Mesenchymal stem cell (in vitro differentiated cells and primary cell): ENCODE results near the gene RFFL.
"Not testable (repeated sequence)": the region's sequence is repeated elsewhere in the genome, so short reads cannot be mapped to it uniquely, and the experiment has no call there.

Experiments used
- DNase-seq: peaks from one replicate; pipeline ENCODE4 v3.0.0-alpha.2; 2013
- H2AFZ ChIP-seq: one replicate; pipeline ENCODE4 v1.6.1; 2013; ENCODE audit warnings: low read depth, mild to moderate bottlenecking, control low read depth, inconsistent platforms, low read length, moderate library complexity
- H2AK5ac ChIP-seq: 2 replicates; pipeline ENCODE4 v1.6.1; 2013; ENCODE audit warnings: low read length, moderate library complexity, mild to moderate bottlenecking, inconsistent platforms; ENCODE audit not compliant: severe bottlenecking
- H2BK120ac ChIP-seq: one replicate; pipeline ENCODE4 v1.6.1; 2013; ENCODE audit warnings: low read depth, mild to moderate bottlenecking, inconsistent platforms, low read length, moderate library complexity
- H2BK12ac ChIP-seq, 2 experiments: one replicate each; pipeline ENCODE4 v1.6.1; 2013; ENCODE audit warnings: inconsistent platforms in 2 of 2, low read length in 2 of 2, mild to moderate bottlenecking in 2 of 2, moderate library complexity in 2 of 2, control low read depth in 1 of 2
- H2BK15ac ChIP-seq: one replicate; pipeline ENCODE4 v1.6.1; 2013; ENCODE audit warnings: mild to moderate bottlenecking, low read depth, inconsistent platforms; ENCODE audit not compliant: poor library complexity, severe bottlenecking
- H2BK5ac ChIP-seq: 2 replicates; pipeline ENCODE4 v1.6.1; 2013; ENCODE audit warnings: low read depth, mild to moderate bottlenecking, low read length, control low read depth, inconsistent platforms; ENCODE audit not compliant: poor library complexity, severe bottlenecking
- H3K14ac ChIP-seq, 2 experiments: one replicate each; pipeline ENCODE4 v1.6.1; 2013; ENCODE audit warnings: inconsistent platforms in 2 of 2, low read length in 2 of 2, control low read depth in 1 of 2, mild to moderate bottlenecking in 1 of 2, moderate library complexity in 1 of 2
- H3K18ac ChIP-seq, 2 experiments: one replicate each; pipeline ENCODE4 v1.6.1; 2013; ENCODE audit warnings: inconsistent platforms in 2 of 2, low read length in 2 of 2, control low read depth in 1 of 2, low read depth in 1 of 2, mild to moderate bottlenecking in 1 of 2
- H3K23ac ChIP-seq, 2 experiments: one replicate each; pipeline ENCODE4 v1.6.1; 2013; ENCODE audit warnings: inconsistent platforms in 2 of 2, low read length in 2 of 2, mild to moderate bottlenecking in 2 of 2, moderate library complexity in 2 of 2, control low read depth in 1 of 2
- H3K27ac ChIP-seq: 2 replicates; pipeline ENCODE4 v1.5.1; 2013; ENCODE audit warnings: mild to moderate bottlenecking, moderate library complexity, low read length, control low read depth, inconsistent platforms; ENCODE audit not compliant: poor library complexity, severe bottlenecking
- H3K27me3 ChIP-seq, 2 experiments: 2 replicates each; pipeline versions ENCODE4 v1.6.1 to v1.7.0; 2013; ENCODE audit warnings: low read length in 2 of 2, mild to moderate bottlenecking in 2 of 2, moderate library complexity in 2 of 2, control low read depth in 1 of 2, inconsistent platforms in 1 of 2; ENCODE audit not compliant: control insufficient read depth in 1 of 2, insufficient read depth in 1 of 2
- H3K36me3 ChIP-seq, 2 experiments: 2 replicates each; pipeline versions ENCODE4 v1.6.1 to v1.7.0; 2013; ENCODE audit warnings: low read length in 2 of 2, control low read depth in 1 of 2, inconsistent platforms in 1 of 2, low read depth in 1 of 2, mild to moderate bottlenecking in 1 of 2; ENCODE audit not compliant: insufficient read depth in 2 of 2, control insufficient read depth in 1 of 2
- H3K4ac ChIP-seq, 2 experiments: one replicate each; pipeline ENCODE4 v1.6.1; 2013; ENCODE audit warnings: inconsistent platforms in 2 of 2, low read length in 2 of 2, mild to moderate bottlenecking in 2 of 2, moderate library complexity in 2 of 2, control low read depth in 1 of 2, low read depth in 1 of 2
- H3K4me1 ChIP-seq: 2 replicates; pipeline ENCODE4 v1.6.1; 2013; ENCODE audit warnings: low read depth, low read length, control low read depth; ENCODE audit not compliant: control insufficient read depth, insufficient read depth
- H3K4me2 ChIP-seq: 2 replicates; pipeline ENCODE4 v1.6.1; 2013; ENCODE audit warnings: low read length, mild to moderate bottlenecking, inconsistent platforms; ENCODE audit not compliant: poor library complexity, severe bottlenecking
- H3K4me3 ChIP-seq, 2 experiments: 2 replicates each; pipeline versions ENCODE4 v1.5.1 to v1.7.0; 2013; ENCODE audit warnings: low read length in 2 of 2, mild to moderate bottlenecking in 2 of 2, control low read depth in 1 of 2, low read depth in 1 of 2; ENCODE audit not compliant: insufficient read depth in 1 of 2
- H3K79me1 ChIP-seq: replicated peaks from 2 replicates; pipeline ENCODE4 v1.6.1; 2013; ENCODE audit warnings: mild to moderate bottlenecking, control low read depth, low read length, inconsistent platforms; ENCODE audit not compliant: poor library complexity, severe bottlenecking
- H3K9ac ChIP-seq: 2 replicates; pipeline ENCODE4 v1.7.0; 2013; ENCODE audit warnings: mild to moderate bottlenecking, low read length, moderate library complexity
- H3K9me3 ChIP-seq: 2 replicates; pipeline ENCODE4 v1.7.0; 2013; ENCODE audit warnings: mild to moderate bottlenecking, low read length; ENCODE audit not compliant: control insufficient read depth
- H4K8ac ChIP-seq: one replicate; pipeline ENCODE4 v1.6.1; 2013; ENCODE audit warnings: inconsistent platforms, mild to moderate bottlenecking, low read length, moderate library complexity
- H4K91ac ChIP-seq: one replicate; pipeline ENCODE4 v1.6.1; 2013; ENCODE audit warnings: mild to moderate bottlenecking, low read length, inconsistent platforms
- WGBS: methylation state at CpG from one replicate; pipeline ENCODE4 v1.1.7; 2013; ENCODE audit warnings: mixed read lengths; 5-methylcytosine and 5-hydroxymethylcytosine counted together

Gene RFFL

GRCh38 chr17:35045458-35045979, 18.0 kb downstream of the RFFL start:
- H3K18ac ChIP-seq, H3K4ac ChIP-seq, H3K14ac ChIP-seq, H3K23ac ChIP-seq, H3K27ac ChIP-seq, H3K9ac ChIP-seq, H2BK12ac ChIP-seq, H4K91ac ChIP-seq, H3K4me3 ChIP-seq, H3K36me3 ChIP-seq, H2BK5ac ChIP-seq, H2BK120ac ChIP-seq, H4K8ac ChIP-seq, H3K4me2 ChIP-seq, DNase-seq, H2AK5ac ChIP-seq, H2AFZ ChIP-seq, H2BK15ac ChIP-seq, H3K79me1 ChIP-seq, H3K27me3 ChIP-seq, H3K9me3 ChIP-seq: not testable (repeated sequence)
- whole genome bisulfite sequencing = over 99% methylated on average over 12 of the region's 13 CpGs
- H3K4me1 ChIP-seq = peaks cover 10% of the 10 kb centered on the region

GRCh38 chr17:35044181-35044580, 19.3 kb downstream of the RFFL start:
- Histone ChIP-seq H2BK12ac (no peak overlapping the region), H3K9ac (no peak overlapping the region), H3K9me3 (no peaks in the 10 kb centered on the region), H2BK5ac (no peak overlapping the region), H3K4me2 (no peak overlapping the region), H2BK15ac (no peak overlapping the region), H4K91ac (no peak overlapping the region), H3K18ac (no peak overlapping the region), H2BK120ac (no peak overlapping the region), H3K79me1 (peaks cover 12% of the 10 kb centered on the region), H2AK5ac (no peak overlapping the region), H3K14ac (no peak overlapping the region), H3K4me3 (no peak overlapping the region), H3K36me3 (peaks cover 2 to 3% of the 10 kb centered on the region in 2 experiments), H4K8ac (no peak overlapping the region), H2AFZ (no peak overlapping the region), H3K4me1 (peaks cover 7% of the 10 kb centered on the region), H3K4ac (no peak overlapping the region), H3K23ac (no peak overlapping the region), H3K27me3 (no peaks in the 10 kb centered on the region), H3K27ac (no peak overlapping the region)
- WGBS = 98% methylated on average over 8 of the region's 8 CpGs
- no peak for DNase-seq

- H4K8ac ChIP-seq = no peak overlapping the region
These were observed 22.1 kb downstream of the RFFL start for GRCh38 chr17:35041390-35041789.

GRCh38 chr17:35038453-35038852, 25.1 kb downstream of the RFFL start:
- H3K4ac ChIP-seq = no peak overlapping the region
- H4K8ac ChIP-seq = no peak overlapping the region
- H2BK5ac ChIP-seq = no peak overlapping the region
- H3K79me1 ChIP-seq = peaks cover 18% of the 10 kb centered on the region
- H2BK15ac ChIP-seq = no peak overlapping the region
- no peak overlapping the region for H4K91ac ChIP-seq
- no peak overlapping the region for H2AK5ac ChIP-seq
- DNase-seq = no peak
- H3K4me3 ChIP-seq = no peak overlapping the region
- H3K9me3 ChIP-seq = no peaks in the 10 kb centered on the region
- H2BK12ac ChIP-seq = no peak overlapping the region
- no peak overlapping the region for H3K18ac ChIP-seq
- H3K4me2 ChIP-seq = no peak overlapping the region
- WGBS = 100% methylated on average over 1 of the region's 3 CpGs
- no peak overlapping the region for H3K23ac ChIP-seq
- H3K27me3 ChIP-seq = no peaks in the 10 kb centered on the region
- no peak overlapping the region for H2BK120ac ChIP-seq
- H3K36me3 ChIP-seq = peaks cover 0 to 3% of the 10 kb centered on the region in 2 experiments
- H2AFZ ChIP-seq = no peak overlapping the region
- no peak overlapping the region for H3K14ac ChIP-seq
- H3K4me1 ChIP-seq = no peaks in the 10 kb centered on the region
- H3K9ac ChIP-seq = no peak overlapping the region
- H3K27ac ChIP-seq = no peak overlapping the region

More at GRCh38 chr17:35041390-35041789, 22.1 kb downstream of the RFFL start:
- Histone ChIP-seq H3K27ac (no peak overlapping the region), H3K36me3 (peaks cover 0 to 5% of the 10 kb centered on the region in 2 experiments), H2BK12ac (no peak overlapping the region), H2AFZ (no peak overlapping the region), H2BK5ac (no peak overlapping the region), H3K14ac (no peak overlapping the region), H2BK120ac (no peak overlapping the region), H3K4me2 (no peak overlapping the region), H2AK5ac (no peak overlapping the region), H3K23ac (no peak overlapping the region), H3K4me1 (peaks cover 7% of the 10 kb centered on the region), H3K9me3 (no peaks in the 10 kb centered on the region), H3K18ac (no peak overlapping the region), H3K9ac (no peak overlapping the region), H3K79me1 (peaks cover 15% of the 10 kb centered on the region), H4K91ac (no peak overlapping the region), H3K27me3 (no peaks in the 10 kb centered on the region), H3K4me3 (no peak overlapping the region), H2BK15ac (no peak overlapping the region), H3K4ac (no peak overlapping the region)
- DNase-seq = no peak
- WGBS = 94% methylated on average over 7 of the region's 7 CpGs
